LNCAP (cell line): ENCODE measurements around the gene NSUN3.

Experiments
- TF ChIP-seq, protein P1 (sequence below): fragments of 450-650 bp; IDR thresholded peaks from 2 replicates; pipeline ENCODE4 v1.5.1; 2017; ENCODE audit warnings: mild to moderate bottlenecking

Gene NSUN3

DNA sequence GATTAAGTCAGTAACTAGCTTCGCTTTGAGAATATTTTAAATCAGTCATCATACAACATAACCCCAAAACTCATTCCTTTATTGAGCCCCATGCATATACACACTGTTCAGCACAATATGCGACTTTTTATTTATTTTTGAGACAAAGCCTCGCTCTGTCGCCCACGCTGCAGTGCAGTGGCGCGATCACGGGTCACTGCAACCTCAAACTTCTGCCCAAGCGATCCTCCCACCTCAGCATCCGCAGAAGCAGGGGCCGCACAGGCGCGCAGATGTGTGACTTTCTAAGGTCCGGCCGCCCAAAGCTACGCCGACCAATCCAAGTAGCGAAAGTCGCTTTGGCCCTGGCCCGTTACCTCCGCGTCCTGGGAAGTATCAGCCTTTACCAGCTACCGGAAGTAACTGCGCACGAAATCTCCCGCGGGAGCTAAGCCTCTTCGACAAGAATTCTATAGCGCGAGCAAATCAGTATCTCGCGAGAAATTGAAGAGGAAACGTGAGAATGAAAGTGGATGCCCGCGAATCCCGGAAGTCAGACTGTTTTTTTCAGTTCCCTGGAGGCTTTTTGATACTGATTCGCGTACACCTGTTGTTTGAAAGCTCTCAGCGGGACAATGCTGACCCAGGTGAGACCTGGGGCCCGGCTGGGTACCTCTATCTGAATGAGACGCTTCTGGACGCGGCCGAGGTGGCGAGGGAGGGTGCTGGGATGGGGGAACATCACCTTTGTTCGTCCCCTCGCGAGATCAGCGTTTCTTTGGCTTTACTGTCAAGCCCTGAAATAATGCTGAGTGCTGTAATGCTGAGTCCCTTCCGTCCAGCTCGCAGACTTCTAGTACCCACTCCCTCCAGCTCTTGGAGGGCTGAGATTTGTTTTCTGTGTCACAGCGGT is at the start of gene NSUN3, which contains the start of gene DHFR2:
TSS of gene NSUN3 (plus strand) at position 549 of the 892 bp plus-strand sequence. CDS start at position 615, 66 bp downstream.
TSS of gene DHFR2 (minus strand) at position 404 of the 892 bp plus-strand sequence. CDS start 1,405 bp downstream, outside the sequence.
- TF ChIP-seq, protein P1, sequence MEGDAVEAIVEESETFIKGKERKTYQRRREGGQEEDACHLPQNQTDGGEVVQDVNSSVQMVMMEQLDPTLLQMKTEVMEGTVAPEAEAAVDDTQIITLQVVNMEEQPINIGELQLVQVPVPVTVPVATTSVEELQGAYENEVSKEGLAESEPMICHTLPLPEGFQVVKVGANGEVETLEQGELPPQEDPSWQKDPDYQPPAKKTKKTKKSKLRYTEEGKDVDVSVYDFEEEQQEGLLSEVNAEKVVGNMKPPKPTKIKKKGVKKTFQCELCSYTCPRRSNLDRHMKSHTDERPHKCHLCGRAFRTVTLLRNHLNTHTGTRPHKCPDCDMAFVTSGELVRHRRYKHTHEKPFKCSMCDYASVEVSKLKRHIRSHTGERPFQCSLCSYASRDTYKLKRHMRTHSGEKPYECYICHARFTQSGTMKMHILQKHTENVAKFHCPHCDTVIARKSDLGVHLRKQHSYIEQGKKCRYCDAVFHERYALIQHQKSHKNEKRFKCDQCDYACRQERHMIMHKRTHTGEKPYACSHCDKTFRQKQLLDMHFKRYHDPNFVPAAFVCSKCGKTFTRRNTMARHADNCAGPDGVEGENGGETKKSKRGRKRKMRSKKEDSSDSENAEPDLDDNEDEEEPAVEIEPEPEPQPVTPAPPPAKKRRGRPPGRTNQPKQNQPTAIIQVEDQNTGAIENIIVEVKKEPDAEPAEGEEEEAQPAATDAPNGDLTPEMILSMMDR = no peak

DNA sequence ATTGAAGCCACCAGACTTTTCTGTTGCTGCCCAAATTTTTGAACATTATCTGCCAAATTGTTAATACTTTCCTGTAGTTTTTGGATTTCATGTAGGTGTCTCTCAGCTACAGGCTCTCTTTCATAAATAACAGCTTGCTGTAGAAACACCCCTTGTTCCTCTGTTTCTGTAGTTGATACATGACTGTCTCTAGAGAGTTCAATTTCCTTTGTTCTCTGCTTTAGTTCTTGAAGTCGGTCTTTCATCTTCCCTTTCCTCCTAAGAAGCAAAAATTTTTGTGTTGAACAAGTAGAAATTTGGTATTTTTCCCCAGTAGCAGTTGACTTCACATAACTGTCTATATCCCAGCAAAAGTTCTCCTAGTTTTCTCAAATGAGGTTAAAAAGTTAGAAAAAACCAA is 47.8 kb upstream of the NSUN3 start:
- TF ChIP-seq, protein P1 = no peak

DNA sequence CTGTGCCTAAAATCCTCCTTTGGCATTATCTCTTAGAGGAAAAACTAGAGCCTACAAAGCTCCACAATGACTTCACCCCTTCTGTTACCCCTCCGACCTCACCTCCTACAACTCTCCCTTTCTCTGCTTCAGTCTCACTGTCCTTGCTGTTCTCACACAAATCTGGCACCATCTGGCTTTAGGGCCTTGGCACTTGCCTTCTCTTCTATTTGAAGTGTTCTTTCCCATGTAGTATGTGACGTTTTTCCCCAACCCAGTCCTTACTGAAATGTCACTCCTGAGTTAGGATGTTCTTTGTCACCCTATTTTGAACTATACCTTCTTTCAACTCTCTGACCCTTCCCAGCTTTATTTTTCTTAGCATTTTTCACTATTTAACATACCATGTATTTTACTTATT is 43.2 kb upstream of the NSUN3 start:
- TF ChIP-seq, protein P1 = no peak

DNA sequence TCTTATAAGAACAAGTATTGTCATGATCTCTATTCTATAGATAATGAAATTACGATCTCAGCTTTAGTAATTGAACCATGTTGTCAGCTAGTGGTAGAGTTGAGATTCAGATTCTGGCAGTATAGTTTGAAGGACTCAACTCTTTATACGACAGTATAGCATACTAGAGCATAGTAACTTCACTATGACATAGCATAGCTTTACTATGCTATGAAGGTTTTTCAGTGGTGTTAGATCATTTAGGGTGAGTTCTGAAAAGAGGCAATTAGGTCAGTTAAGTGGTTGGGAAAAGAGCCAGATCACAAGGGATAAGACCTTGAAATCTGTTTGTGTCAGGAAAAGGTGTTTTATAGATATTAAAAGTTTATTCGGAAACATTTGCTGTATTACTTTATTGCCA is 42.6 kb upstream of the NSUN3 start:
- TF ChIP-seq, protein P1 = no peak

DNA sequence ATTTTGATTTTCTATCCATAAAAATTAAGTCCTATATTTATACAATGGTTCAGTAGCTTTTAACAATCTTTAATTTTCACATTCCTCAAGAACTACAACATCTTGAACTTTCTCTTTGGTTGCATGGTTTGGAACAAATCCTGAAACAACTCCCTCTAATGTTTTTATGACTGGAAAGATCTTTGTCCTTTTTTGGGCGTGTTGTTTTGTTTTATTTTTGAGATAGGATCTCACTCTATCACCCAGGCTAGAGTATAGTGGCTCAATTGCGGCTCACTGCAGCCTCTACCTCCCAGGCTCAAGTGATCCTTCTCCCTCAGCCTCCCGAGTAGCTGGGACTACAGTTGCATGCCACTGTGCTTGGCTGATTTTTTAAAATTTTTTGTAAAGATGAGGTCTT is 38.5 kb upstream of the NSUN3 start:
- TF ChIP-seq, protein P1 = no peak

DNA sequence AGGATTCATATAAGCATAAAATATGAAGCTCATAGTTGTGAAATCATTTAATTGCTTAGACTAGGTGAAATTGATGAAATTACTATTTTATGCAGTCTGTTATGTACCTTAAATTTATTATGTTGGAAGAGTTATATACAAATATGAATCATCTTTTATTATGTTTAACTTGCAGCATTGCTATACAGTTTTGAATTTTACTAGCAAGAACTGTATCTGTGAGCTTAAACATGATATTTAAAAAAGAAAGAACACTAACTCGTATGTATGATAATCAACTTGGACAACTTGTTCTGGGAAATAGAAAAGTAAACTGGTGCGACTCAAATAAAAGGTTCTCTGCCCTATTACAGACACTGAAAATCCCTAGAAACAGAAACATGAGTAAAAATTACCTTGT is 36.2 kb upstream of the NSUN3 start:
- TF ChIP-seq, protein P1 = no peak

DNA sequence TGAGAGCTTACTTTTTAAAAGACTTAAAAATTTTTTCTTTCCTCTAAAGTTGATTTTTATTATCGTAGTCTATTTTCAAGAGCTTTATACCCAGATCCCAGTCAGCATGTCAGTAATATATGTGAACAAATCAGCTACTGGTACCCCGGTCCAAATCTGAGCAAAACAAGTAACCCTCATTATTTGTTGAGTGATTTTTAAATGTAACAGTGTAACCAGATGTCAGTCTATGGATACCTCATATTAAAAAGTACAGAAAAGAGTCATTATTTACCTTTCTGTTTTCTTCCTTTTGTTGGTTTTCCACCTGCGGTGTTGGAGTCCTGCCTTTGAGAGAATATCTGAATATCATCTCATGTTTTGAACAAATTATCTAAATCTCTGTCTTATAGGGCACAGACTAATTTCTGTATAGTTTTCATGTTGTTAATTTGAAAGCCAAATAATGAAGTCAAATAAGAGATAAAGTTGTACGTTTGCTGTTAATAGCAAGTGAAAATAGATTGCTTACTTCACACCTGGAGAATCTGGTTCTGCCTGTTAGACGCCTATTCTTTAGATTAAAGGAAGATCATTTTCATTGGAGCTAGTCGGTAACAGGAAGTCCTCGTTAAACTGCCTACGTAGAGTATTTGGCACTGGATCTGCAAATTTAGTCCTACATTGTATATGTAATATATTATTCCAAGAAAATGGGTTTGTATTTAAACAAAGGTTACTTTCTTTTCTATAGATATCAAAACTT is 34.6 kb upstream of the NSUN3 start, which contains the start of gene STX19:
TSS of gene STX19 (minus strand) at position 505 of the 745 bp plus-strand sequence. CDS start 13,328 bp downstream, outside the sequence.
- TF ChIP-seq, protein P1 = no peak
